Measurements from ENCODE around the gene NXNL2.
A peak's percentile ranks its signal among the peaks of the same experiment; 100 is the strongest.

NXNL2 gene

DNA sequence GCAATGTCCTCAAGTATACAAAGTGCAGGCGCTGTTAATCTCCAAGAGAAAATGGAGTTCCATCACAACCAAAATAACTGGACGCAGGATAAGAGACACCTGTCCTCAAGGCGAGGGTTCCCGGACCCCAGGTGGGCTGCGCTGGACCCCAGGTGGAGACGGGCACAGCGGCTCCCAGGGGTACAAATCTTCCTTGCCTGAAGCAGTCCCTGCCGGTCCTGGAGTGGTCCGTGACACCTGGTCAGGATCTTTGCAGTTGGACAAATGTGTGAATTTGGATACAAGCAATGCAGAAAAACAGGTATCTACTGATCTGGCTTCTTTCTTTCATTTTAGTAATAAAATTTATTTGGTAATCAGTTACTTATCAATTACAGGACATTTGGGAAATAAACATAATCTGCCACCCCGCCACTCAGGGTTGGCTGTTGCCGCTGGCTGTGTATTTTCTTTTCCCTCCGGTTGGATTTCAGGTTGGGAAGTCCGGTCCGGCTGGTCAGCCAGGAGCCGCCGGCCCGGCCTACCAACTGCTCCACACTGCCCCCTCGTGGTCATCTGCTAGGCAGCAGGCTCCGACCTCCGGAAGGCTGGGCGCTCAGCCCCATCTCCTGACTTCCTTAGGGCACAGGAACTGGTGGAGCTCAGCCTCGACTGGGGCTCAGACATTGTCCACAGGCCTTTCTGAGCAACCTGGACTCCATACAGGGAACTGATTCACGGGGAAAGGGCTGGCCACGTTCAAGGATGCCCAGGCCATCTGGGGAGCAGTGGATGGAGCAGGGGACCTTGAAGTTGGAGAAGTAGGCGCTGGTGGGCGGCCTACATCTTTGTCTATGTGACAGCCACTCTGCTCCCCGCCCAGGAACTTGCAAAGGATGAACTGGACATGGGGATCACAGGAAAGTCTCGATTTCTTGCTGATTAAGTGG is 43.4 kb downstream of the NXNL2 start:
- H3K4me3 ChIP-seq: no peak overlapping the region
- H3K4me1 ChIP-seq: no peaks in the 10 kb centered on the region
- no peaks in the 10 kb centered on the region for H3K27me3 ChIP-seq (ENCODE audit: low read depth)
- no peaks in the 10 kb centered on the region for H3K9me3 ChIP-seq
- peak; percentile 41 to 86 for DNase-seq (ENCODE audit: low spot score in 2 of 2)
- H3K36me3 ChIP-seq (replicated peaks): no peaks in the 10 kb centered on the region
- in situ Hi-C loops (cut with MboI; ENCODE audit: low sequenced_read_pairs): loop anchor here (25.0 kb wide), 2 partner anchors 434 to 616 kb away; partner anchors contain the start of gene CDK20

DNA sequence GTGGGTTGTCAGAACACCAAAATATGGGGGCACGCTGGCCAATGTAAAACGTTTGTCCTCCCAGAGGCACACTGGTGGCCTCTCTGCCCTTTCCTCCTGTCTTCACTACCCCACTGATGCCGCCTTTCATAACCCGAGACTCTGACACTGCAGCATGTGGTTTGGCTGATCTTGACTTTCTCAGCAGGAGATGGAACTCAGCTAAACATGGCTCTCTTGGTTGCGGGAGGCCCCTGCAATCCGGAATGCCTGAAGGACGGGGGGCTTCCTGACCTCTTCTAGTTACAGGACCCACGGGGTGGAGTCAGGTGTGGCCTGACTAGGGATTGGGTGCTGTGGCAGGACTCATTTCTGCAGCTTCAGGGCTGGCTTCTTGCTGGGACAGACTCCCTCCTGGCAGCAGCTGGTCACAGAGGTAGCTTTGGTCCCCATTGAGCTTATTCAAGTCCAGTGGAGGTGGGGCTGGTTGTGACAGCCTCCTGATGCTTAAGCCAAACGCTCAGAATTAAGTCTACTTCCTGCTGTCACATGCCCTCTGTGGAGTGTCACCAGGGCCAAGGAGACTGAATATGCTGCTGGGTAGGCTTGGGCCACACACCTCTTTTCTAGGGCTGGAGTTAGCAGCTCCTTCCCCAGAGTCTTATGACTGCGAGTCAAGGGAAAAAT is 44.2 kb downstream of the NXNL2 start:
- Histone ChIP-seq H3K4me3 (no peak overlapping the region), H3K36me3 (replicated peaks) (no peaks in the 10 kb centered on the region), H3K9me3 (no peaks in the 10 kb centered on the region), H3K4me1 (no peaks in the 10 kb centered on the region), H3K27me3 (ENCODE audit: low read depth) (no peaks in the 10 kb centered on the region)
- DNase-seq (ENCODE audit: low spot score in 2 of 2): no peak
- in situ Hi-C loops (cut with MboI; ENCODE audit: low sequenced_read_pairs): loop anchor here (25.0 kb wide), 2 partner anchors 433 to 617 kb away; partner anchors contain the start of gene CDK20

DNA sequence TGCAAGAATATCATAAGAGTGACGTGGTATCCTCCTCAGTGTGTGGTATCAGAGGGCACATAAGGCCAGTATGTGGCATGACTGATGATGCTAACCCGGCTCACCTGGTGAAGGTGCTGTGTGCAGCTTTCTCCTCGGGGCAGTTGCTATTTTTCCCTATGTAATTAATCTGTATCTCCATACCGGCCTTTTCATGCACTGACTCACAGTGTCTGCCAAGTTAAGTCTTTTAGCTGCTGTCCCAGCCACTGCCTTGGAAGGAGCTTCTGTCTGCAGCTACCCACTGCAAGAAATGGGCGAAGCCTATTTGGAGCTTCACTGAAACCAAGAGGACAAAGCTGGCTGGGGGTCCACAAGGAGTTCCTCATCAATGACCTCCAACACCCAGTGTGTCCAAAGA is 46.0 kb downstream of the NXNL2 start:
- Histone ChIP-seq H3K9me3 (no peaks in the 10 kb centered on the region), H3K27me3 (ENCODE audit: low read depth) (no peaks in the 10 kb centered on the region), H3K4me3 (no peak overlapping the region), H3K36me3 (replicated peaks) (no peaks in the 10 kb centered on the region), H3K4me1 (no peaks in the 10 kb centered on the region)
- DNase-seq (ENCODE audit: low spot score in 2 of 2): no peak
- in situ Hi-C loops (cut with MboI; ENCODE audit: low sequenced_read_pairs): loop anchor here (25.0 kb wide), 2 partner anchors 431 to 619 kb away; partner anchors contain the start of gene CDK20

DNA sequence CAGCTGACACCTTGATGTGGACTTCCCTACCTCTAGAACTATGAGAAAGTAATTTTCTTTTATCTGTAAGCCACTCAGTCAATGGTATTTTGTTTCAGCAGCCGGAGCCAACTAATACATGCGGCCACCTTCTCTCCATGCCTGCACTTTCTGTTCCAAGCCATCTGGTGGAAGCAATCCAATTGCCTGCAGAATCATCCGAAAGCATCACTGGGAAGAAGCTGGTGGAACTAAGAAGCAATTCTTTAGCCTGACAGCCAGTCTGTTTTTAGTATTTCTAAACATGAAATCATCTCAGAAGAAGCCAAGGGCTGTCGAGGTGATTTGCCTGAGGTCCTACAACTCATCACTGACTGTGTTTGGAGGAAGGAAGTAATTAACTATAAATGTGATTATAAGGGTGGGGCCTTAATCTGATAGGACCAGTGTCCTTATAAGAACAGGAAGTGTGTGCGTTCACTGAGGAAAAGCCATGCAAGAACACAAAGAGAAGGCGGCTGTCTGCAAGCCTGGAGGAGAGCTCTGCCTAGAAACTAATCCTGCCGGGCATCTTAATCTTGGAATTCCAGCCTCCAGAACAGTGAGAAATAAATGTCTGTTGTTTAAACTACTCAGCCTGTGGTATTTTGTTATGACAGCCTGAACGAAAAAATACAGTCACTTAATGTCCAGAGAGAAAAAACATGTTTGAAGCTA is 49.1 kb downstream of the NXNL2 start:
- H3K4me1 ChIP-seq: no peaks in the 10 kb centered on the region
- no peak overlapping the region for H3K4me3 ChIP-seq
- in situ Hi-C loops (cut with MboI; ENCODE audit: low sequenced_read_pairs): loop anchor here (25.0 kb wide), 2 partner anchors 428 to 622 kb away; partner anchors contain the start of gene CDK20
- no peaks in the 10 kb centered on the region for H3K27me3 ChIP-seq (ENCODE audit: low read depth)
- no peaks in the 10 kb centered on the region for H3K36me3 ChIP-seq (replicated peaks)
- DNase-seq (ENCODE audit: low spot score in 2 of 2): no peak
- H3K9me3 ChIP-seq: no peaks in the 10 kb centered on the region

DNA sequence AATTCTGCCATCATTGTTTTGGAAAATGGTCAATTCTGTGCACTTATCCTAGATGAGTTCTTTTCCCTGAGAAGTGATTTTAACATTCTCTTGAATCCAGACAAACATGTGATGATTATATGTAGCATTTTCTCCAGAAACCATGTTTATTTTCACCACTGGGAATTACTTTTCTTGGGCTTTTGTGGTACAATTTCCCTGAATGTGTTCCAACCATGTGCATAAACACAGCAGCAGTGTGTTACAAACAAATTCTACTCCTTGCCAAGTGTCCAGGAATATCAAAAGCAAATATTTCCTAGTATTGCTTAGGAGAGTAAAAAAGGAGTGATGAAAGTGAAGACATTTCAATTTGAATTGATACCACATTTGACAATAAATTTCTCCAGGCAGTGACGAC is 50.4 kb downstream of the NXNL2 start:
- H3K27me3 ChIP-seq (ENCODE audit: low read depth): no peaks in the 10 kb centered on the region
- H3K4me1 ChIP-seq: no peaks in the 10 kb centered on the region
- in situ Hi-C loops (cut with MboI; ENCODE audit: low sequenced_read_pairs): loop anchor here (25.0 kb wide), 2 partner anchors 427 to 623 kb away; partner anchors contain the start of gene CDK20
- DNase-seq (ENCODE audit: low spot score in 2 of 2): no peak
- H3K9me3 ChIP-seq: no peaks in the 10 kb centered on the region
- H3K4me3 ChIP-seq: no peak overlapping the region
- H3K36me3 ChIP-seq (replicated peaks): no peaks in the 10 kb centered on the region

DNA sequence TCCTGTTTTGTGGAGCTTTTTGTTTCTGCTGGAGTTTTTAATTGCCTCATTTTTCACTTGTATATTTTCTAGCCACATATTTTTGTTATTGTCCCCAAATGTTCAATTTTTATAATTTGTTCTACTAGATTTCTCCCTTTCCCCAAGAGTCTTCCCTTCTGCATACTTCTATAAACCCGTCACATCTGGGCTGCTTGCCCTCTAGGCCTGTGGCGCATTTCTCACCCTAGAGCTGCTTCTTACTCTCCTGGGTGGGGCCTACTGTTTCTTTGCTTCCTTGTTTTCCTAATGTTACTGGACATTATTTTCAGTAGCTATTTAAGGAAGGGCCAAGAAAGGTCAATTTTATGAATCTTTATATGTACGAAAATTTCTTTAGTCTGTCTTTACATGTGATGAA is 51.5 kb downstream of the NXNL2 start:
- H3K9me3 ChIP-seq: no peaks in the 10 kb centered on the region
- no peak overlapping the region for H3K4me3 ChIP-seq
- DNase-seq (ENCODE audit: low spot score in 2 of 2): no peak
- H3K36me3 ChIP-seq (replicated peaks): no peaks in the 10 kb centered on the region
- H3K4me1 ChIP-seq: no peaks in the 10 kb centered on the region
- H3K27me3 ChIP-seq (ENCODE audit: low read depth): no peaks in the 10 kb centered on the region
- in situ Hi-C loops (cut with MboI; ENCODE audit: low sequenced_read_pairs): loop anchor here (25.0 kb wide), 2 partner anchors 426 to 624 kb away; partner anchors contain the start of gene CDK20

DNA sequence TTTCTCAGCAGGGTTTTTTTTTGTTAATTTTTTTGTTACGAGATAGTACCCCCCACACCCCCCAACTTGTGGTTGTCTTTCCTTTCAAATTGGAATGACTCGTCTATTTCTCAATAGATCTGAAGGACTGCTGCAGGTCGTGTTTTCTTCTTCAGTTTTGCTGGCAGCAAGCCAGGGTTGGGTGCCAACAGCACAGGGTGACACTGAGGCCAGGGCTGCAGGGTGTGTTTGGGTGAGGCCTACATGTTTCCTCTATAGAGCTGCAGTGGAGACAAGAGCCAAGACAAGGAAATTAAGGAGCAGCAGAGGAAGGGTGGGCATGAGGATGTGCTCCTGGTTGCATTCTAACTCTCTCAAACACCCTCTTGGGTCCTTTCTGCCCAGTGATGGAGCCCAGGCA is 52.2 kb downstream of the NXNL2 start:
- in situ Hi-C loops (cut with MboI; ENCODE audit: low sequenced_read_pairs): loop anchor here (25.0 kb wide), 2 partner anchors 425 to 625 kb away; partner anchors contain the start of gene CDK20

DNA sequence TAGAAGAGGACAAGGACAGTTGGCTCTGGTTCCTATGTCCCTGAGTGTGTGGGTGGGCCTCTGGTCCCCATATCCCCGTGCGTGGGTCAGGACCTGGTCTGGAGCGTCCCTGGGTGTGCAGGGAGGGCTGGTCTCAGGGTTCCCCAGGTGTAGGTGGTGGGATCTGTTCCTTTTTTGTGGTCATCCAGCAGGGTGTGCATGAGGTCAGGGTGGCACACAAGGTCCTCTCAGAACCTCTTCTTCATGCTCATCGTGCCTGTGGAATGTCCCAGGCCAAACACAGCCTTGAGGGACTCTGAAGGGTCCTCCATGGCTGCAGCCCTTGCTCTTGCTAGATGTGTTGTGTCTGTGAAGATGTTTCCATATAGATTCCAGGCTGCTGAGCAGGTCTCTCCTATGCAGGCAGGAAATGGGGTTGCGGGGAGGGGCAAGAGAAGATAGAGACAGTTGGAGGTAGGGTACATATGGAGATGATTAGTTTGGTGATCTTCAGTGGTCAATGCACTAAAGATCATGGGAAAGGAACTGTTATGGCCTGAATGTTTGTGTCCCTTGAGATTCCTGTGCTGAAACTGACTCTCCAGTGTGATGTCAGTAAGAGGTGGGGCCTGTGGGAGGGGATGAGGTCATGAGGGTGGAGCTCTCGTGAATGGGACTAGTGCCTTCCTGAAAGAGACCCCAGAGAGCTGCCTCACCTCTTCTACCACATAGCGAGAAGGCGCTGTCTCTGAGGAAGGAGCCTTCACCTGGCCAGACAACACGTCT is 53.1 kb downstream of the NXNL2 start:
- Histone ChIP-seq H3K36me3 (replicated peaks) (no peaks in the 10 kb centered on the region), H3K4me1 (no peaks in the 10 kb centered on the region), H3K9me3 (no peaks in the 10 kb centered on the region), H3K27me3 (ENCODE audit: low read depth) (no peaks in the 10 kb centered on the region), H3K4me3 (no peak overlapping the region)
- no peak for DNase-seq (ENCODE audit: low spot score in 2 of 2)
- in situ Hi-C loops (cut with MboI; ENCODE audit: low sequenced_read_pairs): loop anchor here (25.0 kb wide), 2 partner anchors 424 to 626 kb away; partner anchors contain the start of gene CDK20

More for the DNA sequence above, 52.2 kb downstream of the NXNL2 start:
- no peak for DNase-seq (ENCODE audit: low spot score in 2 of 2)
- Histone ChIP-seq H3K36me3 (replicated peaks) (no peaks in the 10 kb centered on the region), H3K9me3 (no peaks in the 10 kb centered on the region), H3K4me1 (no peaks in the 10 kb centered on the region), H3K27me3 (ENCODE audit: low read depth) (no peaks in the 10 kb centered on the region), H3K4me3 (no peak overlapping the region)

DNA sequence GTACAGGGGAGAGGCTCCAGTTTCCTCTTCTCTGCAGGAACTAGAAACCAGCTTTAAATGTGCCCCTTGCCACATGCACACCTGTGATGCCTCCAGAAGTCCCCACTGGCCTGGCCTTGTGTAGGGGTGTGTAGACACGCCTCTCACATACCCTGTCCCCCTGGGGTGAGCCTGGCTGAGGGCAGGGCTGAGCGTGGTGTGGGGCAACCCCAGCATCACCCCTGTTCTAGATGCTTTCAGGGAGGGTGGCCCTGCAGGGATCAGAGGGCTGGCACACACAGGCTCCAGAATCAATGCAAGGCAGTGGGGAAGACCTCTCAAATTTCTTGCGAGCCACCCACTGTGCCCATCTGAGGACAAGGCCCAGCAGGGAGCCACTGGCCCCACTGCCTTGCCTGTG is 54.7 kb downstream of the NXNL2 start:
- Histone ChIP-seq H3K9me3 (no peaks in the 10 kb centered on the region), H3K36me3 (replicated peaks) (no peaks in the 10 kb centered on the region), H3K4me3 (no peak overlapping the region), H3K27me3 (ENCODE audit: low read depth) (no peaks in the 10 kb centered on the region), H3K4me1 (no peaks in the 10 kb centered on the region)
- no peak for DNase-seq (ENCODE audit: low spot score in 2 of 2)
- in situ Hi-C loops (cut with MboI; ENCODE audit: low sequenced_read_pairs): loop anchor here (25.0 kb wide), 2 partner anchors 423 to 627 kb away; partner anchors contain the start of gene CDK20

DNA sequence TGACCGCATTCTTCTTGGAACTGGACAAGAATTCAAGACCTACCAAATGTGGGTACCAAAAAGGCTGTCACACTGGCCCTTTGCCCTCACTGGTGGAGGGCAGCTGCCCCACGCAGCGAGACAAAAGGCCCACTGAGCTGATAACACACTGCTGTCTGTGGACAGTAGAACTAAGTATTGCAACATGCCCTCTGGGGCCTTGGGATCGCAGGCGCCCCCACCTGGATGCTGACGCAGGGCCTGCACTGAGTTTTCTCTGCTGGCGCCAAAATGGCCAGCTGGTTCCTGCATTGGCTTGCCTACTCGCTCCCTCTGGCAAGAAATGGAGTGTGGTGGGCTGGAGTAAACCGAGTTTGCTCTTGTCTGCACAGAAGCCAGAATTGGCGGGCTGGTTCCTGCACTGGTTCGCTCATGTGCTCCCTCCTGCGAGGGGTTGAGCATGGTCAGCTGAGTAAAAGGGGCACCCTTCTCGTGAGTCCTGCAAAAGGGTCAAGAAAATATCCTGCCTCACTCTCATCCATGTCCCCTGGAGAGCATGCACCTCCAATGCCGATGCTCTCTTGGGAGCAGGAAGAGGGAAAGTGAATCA is 55.7 kb downstream of the NXNL2 start:
- Histone ChIP-seq H3K36me3 (replicated peaks) (no peaks in the 10 kb centered on the region), H3K9me3 (no peaks in the 10 kb centered on the region), H3K4me1 (no peaks in the 10 kb centered on the region), H3K27me3 (ENCODE audit: low read depth) (no peaks in the 10 kb centered on the region), H3K4me3 (no peak overlapping the region)
- peak in 1 of 2 experiments; percentile 33 for DNase-seq (ENCODE audit: low spot score in 2 of 2)
- in situ Hi-C loops (cut with MboI; ENCODE audit: low sequenced_read_pairs): loop anchor here (25.0 kb wide), 2 partner anchors 422 to 628 kb away; partner anchors contain the start of gene CDK20

DNA sequence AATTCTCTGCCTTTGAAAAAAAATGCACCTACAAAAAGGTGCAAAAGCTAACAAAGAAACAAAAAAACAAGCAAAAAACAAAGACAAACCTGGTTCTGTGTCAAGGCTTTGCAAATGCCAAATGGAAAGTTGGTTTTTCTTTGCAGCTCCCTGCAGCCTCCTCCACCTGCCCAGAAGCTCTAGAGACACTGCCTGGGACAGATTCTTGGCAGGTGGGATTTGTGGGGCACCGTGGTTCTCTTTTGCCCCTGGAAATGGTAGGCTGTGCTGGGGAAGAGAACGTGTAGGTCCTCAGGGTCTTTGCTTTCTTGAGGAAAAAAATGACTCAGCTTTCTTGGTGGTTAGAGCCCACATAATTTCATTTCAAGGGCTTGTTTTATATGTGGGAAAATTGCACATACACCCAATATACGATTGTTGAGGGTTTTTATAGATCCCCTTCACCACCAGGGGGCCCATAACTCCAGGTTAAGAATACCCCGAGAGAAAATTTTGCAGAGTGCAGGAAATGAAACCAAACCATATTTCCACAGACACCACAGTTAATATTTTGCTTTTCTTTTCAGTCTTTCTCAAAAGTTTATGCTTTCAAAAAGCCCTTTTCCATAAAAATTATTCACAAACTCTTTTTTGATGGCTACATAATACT is 58.7 kb downstream of the NXNL2 start:
- Histone ChIP-seq H3K27me3 (ENCODE audit: low read depth) (no peaks in the 10 kb centered on the region), H3K4me3 (no peak overlapping the region), H3K36me3 (replicated peaks) (no peaks in the 10 kb centered on the region), H3K4me1 (no peaks in the 10 kb centered on the region), H3K9me3 (no peaks in the 10 kb centered on the region)
- peak; percentile 24 to 52 for DNase-seq (ENCODE audit: low spot score in 2 of 2)
- in situ Hi-C loops (cut with MboI; ENCODE audit: low sequenced_read_pairs): loop anchor here (25.0 kb wide), 2 partner anchors 419 to 631 kb away; partner anchors contain the start of gene CDK20

All from HAP-1 (cell line).